Sigmoid colon (tissue), 4 donors: ENCODE results near the gene FFAR2.

ENCODE experiments used
- CTCF ChIP-seq, 4 experiments: fragments of 450-650 bp in 3 of 4; fragments of 200-600 bp in 1 of 4; IDR thresholded peaks; one replicate each; pipeline ENCODE4 v1.5.1; 2016 to 2019; ENCODE audit warnings: antibody characterized with exemption in 4 of 4, mild to moderate bottlenecking in 3 of 4, moderate library complexity in 2 of 4
- EP300 ChIP-seq, 4 donors: sonication (generic); formaldehyde crosslinking; IDR thresholded peaks; one replicate each; pipeline ENCODE4 v1.6.1; 2017; ENCODE audit warnings: antibody characterized with exemption in 4 of 4
- POLR2A ChIP-seq, 2 donors: fragments of 450-650 bp; IDR thresholded peaks; one replicate each; pipeline ENCODE4 v1.6.1; 2016; ENCODE audit warnings: antibody characterized with exemption in 2 of 2, mild to moderate bottlenecking in 2 of 2, moderate library complexity in 2 of 2
- POLR2AphosphoS5 ChIP-seq, 4 donors: sonication (generic); formaldehyde crosslinking; IDR thresholded peaks; one replicate each; pipeline ENCODE4 v1.6.1; 2017; ENCODE audit warnings: antibody characterized with exemption in 4 of 4

- TF ChIP-seq CTCF (IDR thresholded peaks at IDR 0.05) (no peak), POLR2AphosphoS5 (IDR thresholded peaks at IDR 0.05) (no peak), POLR2A (IDR thresholded peaks at IDR 0.05) (no peak), EP300 (IDR thresholded peaks at IDR 0.05) (no peak)
These were observed 12.6 kb downstream of the FFAR2 start for GRCh38 chr19:35460608-35461007.
